ENCODE data around the gene C1QTNF6.

Gene C1QTNF6

DNA sequence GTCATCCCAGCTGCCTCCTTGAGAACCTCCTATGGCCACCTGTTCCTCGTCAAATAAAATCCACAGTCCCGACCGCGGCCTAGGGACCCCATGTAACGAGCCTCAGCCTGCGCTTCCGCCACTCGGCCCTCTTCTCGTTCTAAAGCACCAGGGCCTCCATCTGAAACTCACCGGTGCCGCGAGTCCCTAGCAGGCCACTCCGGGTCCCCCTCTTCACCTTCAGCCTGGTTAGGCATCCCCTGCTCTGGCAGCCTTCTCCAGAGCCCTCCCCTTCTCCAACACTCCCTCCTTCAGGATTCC, 26.6 kb upstream of the C1QTNF6 start:
- no peak for DNase-seq (ENCODE audit: low read depth)
- H3K4me3 ChIP-seq (ENCODE audit: low read depth, low read length): no peak overlapping the region
- TF ChIP-seq, protein P1, sequence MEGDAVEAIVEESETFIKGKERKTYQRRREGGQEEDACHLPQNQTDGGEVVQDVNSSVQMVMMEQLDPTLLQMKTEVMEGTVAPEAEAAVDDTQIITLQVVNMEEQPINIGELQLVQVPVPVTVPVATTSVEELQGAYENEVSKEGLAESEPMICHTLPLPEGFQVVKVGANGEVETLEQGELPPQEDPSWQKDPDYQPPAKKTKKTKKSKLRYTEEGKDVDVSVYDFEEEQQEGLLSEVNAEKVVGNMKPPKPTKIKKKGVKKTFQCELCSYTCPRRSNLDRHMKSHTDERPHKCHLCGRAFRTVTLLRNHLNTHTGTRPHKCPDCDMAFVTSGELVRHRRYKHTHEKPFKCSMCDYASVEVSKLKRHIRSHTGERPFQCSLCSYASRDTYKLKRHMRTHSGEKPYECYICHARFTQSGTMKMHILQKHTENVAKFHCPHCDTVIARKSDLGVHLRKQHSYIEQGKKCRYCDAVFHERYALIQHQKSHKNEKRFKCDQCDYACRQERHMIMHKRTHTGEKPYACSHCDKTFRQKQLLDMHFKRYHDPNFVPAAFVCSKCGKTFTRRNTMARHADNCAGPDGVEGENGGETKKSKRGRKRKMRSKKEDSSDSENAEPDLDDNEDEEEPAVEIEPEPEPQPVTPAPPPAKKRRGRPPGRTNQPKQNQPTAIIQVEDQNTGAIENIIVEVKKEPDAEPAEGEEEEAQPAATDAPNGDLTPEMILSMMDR (IDR thresholded peaks at IDR 0.05; ENCODE audit: insufficient read depth, low read depth, low read length, missing control alignments): no peak

DNA sequence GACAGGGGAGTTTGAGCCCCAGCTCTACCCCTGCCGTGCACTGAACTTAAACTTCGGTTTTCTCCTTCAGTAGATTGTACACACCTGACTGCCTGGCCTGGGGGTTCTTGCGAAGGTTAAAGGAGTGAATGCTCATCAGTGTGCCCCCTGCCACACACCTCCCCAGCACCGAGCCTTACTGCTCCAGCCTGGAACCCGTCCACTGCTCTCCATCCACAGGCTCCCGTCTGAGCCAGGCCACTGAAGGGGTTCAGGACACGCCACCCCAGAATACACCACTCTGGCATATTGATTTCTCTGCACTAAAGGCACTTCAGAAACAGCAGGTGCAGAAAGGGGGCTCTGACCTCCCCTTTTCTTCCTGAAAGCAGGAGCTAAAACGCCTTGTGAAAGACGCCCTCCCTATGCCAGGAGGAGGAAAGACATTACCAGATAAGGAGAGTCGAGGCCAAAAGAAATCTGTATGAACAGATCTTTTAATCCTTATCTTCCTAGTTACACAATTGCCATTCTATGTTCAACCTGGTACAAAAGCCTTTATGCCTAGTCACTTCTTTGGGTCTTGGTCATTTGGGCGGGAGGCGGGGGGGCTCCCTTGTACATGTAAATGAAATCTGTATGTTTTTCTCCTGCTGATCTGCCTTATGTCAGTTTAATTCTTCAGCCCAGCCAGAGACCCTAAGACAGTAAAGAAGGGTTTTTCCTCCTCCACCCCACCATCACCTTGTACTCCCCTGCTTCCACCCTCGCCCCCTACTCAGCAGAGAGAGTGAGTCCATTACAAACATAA, 26.1 kb upstream of the C1QTNF6 start:
- no peak overlapping the region for H3K4me3 ChIP-seq (ENCODE audit: low read depth, low read length)
- DNase-seq (ENCODE audit: low read depth): no peak
- TF ChIP-seq, protein P1 (IDR thresholded peaks at IDR 0.05; ENCODE audit: insufficient read depth, low read depth, low read length, missing control alignments): no peak

DNA sequence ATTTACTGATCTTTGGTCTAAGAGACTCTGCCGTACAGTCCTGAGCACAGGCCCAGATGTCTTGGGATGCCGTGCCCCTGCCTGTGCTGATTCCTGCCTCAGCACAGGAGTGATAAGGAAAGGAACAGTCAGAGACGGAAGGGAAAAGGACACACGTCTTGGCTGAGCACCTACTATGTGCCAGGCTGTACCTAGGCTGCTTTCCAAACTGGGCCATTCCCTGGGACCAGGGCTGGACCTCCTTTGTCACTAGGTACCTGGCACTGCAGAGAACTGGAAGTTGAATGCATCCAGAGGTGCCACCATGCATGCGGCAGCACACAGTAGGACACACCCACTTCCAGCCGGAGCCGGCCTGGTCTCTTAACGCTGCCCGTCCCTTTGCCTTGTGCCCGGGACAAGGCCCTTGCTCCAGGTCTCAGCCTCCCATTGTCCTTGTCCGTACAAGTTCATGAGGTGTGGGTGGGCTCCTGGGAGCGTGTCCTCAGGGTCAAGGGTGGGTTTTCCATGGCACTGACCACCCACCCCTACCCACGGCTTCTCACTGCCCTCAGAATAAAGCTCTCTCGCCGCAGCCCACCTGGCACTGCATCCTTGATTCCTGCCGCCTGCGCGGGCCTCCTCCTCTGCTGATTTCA, 25.3 kb upstream of the C1QTNF6 start:
- H3K4me3 ChIP-seq (ENCODE audit: low read depth, low read length): no peak overlapping the region
- TF ChIP-seq, protein P1 (IDR thresholded peaks at IDR 0.05; ENCODE audit: insufficient read depth, low read depth, low read length, missing control alignments): no peak
- no peak for DNase-seq (ENCODE audit: low read depth)

DNA sequence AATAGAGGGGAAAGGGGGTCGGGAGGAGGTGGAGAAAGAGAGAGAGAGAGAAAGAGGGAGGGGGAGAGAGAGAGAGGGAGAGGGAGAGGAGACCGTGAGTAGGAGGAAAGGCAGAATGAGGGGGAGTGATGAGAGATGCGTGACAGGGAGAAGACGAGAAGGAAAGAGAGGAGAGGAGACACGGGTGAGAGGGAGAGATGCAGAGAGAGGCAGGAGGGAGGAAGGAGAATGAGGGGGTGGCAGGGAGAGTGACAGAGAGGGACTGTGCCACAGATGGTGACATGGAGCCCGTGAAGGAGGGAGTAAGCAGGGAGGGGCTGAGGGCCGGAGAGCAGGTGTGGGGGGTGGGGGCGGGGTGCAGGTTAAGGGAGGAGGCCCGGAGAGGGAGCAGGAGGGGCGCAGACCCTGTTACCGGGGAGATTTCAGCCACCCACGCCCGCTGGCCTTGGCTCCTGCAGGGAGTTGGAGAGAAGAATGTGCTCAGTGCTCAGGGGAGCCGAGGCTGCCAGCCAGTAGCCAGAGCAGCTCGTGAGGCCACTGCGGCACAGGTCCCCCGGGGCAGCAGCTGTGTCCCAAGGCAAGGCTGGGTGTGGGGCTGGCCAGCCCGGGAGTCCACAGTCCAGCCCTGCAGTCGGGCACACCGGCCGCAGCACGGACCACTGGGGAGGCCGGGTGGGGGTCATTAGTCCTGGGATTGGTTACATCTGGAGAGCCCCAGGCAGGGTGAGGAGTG, 24.3 kb upstream of the C1QTNF6 start, which contains the start of gene SSTR3:
SSTR3 (minus strand) TSS at position 304 of the 733 bp plus-strand sequence. CDS start 4,674 bp downstream, outside the sequence.
- TF ChIP-seq, protein P1 (IDR thresholded peaks at IDR 0.05; ENCODE audit: insufficient read depth, low read depth, low read length, missing control alignments): no peak
- no peak for DNase-seq (ENCODE audit: low read depth)
- no peak within 1 kb of the TSS for H3K4me3 ChIP-seq (ENCODE audit: low read depth, low read length)

DNA sequence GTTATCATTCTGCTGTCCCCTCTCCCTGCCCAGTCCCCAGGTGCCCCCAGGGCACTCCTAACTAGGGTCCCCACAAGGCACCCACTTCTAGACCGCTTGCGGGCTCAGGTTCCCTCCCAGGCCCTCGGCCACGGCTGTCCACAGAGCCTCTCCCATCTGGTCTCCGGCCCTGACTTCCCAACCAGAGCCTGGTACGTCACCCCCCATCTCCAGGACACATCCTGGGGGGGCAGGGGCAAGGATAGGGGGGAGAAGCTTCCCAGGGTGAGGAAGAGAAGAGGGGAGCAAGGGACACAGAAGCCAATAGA, 23.8 kb upstream of the C1QTNF6 start:
- no peak for DNase-seq (ENCODE audit: low read depth)
- TF ChIP-seq, protein P1 (IDR thresholded peaks at IDR 0.05; ENCODE audit: insufficient read depth, low read depth, low read length, missing control alignments): no peak

DNA sequence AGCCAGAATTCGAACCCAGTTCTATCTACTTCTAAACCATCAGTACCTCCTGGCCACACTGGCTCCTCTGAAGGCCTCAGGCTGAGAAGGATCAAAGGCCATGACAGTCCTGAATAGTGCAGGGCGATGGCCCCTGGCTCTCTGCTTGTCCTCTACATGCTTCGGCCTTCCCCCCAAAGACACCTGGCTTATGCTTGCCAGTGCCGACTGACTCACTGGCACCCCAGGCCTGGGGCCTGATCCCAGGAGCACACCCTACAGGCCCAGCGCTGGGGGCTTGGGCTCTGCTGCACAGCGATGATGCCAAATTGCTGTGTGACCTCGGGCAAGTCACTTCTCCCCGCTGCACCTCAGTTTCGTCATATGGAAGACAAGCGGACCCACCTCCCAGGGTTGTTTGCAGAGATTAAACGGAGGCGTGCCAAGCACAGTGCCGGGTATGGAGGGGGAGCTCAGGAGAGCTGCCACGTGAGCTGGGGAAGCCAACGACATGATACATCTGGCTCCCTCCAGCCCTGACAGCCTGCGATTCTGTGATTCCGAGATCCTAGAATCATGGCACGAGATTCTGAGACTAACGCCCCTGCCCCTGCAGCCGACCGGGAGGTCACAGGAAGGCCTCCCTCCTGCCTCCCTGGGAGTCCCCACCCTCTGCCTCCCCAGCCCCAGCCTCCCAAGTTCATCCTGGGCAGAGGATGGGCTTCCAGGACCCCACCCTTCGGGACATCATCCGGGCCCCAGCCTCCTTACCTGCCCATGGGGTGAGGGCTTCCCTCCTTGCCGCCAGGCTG, 23.2 kb upstream of the C1QTNF6 start:
- no peak for DNase-seq (ENCODE audit: low read depth)
- no peak overlapping the region for H3K4me3 ChIP-seq (ENCODE audit: low read depth, low read length)
- TF ChIP-seq, protein P1 (IDR thresholded peaks at IDR 0.05; ENCODE audit: insufficient read depth, low read depth, low read length, missing control alignments): no peak

More for the DNA sequence above, 23.8 kb upstream of the C1QTNF6 start:
- H3K4me3 ChIP-seq (ENCODE audit: low read depth, low read length): no peak overlapping the region

Measured in GM12865 (cell line).